Duodenal mucosa (tissue), 2 donors: ENCODE measurements around the gene PLA2G1B.

Experiments used
- H3K27ac ChIP-seq: one replicate; pipeline ENCODE4 v1.7.0; 2013; ENCODE audit warnings: low read depth, low read length
- H3K27me3 ChIP-seq, 2 donors: one replicate each; pipeline ENCODE4 v1.7.0; 2013; ENCODE audit warnings: low read length in 2 of 2, control low read depth in 1 of 2; ENCODE audit not compliant: insufficient read depth in 2 of 2, control insufficient read depth in 1 of 2
- H3K36me3 ChIP-seq, 2 donors: one replicate each; pipeline ENCODE4 v1.7.0; 2013; ENCODE audit warnings: low read length in 2 of 2, control low read depth in 1 of 2; ENCODE audit not compliant: insufficient read depth in 2 of 2, control insufficient read depth in 1 of 2
- H3K4me1 ChIP-seq, 2 donors: one replicate each; pipeline ENCODE4 v1.7.0; 2013; ENCODE audit warnings: low read length in 2 of 2, control low read depth in 1 of 2; ENCODE audit not compliant: insufficient read depth in 2 of 2, control insufficient read depth in 1 of 2
- H3K4me3 ChIP-seq, 2 donors: one replicate each; pipeline ENCODE4 v1.7.0; 2013; ENCODE audit warnings: low read length in 2 of 2, low read depth in 1 of 2
- H3K9ac ChIP-seq, 2 donors: one replicate each; pipeline ENCODE4 v1.7.0; 2013; ENCODE audit warnings: low read length in 2 of 2, low read depth in 1 of 2
- H3K9me3 ChIP-seq, 2 donors: one replicate each; pipeline ENCODE4 v1.7.0; 2013; ENCODE audit warnings: low read length in 2 of 2, control low read depth in 1 of 2; ENCODE audit not compliant: control insufficient read depth in 1 of 2

The PLA2G1B gene

GRCh38 chr12:120278137-120279069 is 49.2 kb downstream of the PLA2G1B start:
- no peak overlapping the region for H3K27ac ChIP-seq
- H3K4me1 ChIP-seq = no peaks in the 10 kb centered on the region
- H3K9ac ChIP-seq = no peak overlapping the region
- H3K4me3 ChIP-seq = no peak overlapping the region
- H3K9me3 ChIP-seq = no peaks in the 10 kb centered on the region
- no peaks in the 10 kb centered on the region for H3K36me3 ChIP-seq
- no peaks in the 10 kb centered on the region for H3K27me3 ChIP-seq

DNA sequence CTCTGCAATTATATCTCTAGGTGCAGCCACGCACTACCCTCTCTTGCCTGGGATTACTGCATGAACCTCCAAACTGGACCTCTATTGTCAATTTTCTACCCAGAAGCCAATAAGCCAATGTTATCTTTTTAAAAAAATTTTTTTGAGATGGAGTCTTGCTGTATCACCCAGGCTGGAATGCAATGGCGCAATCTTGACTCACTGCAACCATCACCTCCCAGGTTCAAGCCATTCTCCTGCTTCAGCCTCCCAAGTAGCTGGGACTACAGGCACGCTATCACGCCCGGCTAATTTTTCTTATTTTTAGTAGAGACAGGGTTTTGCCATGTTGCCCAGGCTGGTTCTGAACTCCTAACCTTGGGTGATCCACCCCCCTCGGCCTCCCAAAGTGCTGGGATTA is 50.8 kb downstream of the PLA2G1B start:
- Histone ChIP-seq H3K9me3 (no peaks in the 10 kb centered on the region), H3K9ac (no peak overlapping the region)

More for the DNA sequence above, 50.8 kb downstream of the PLA2G1B start:
- Histone ChIP-seq H3K4me3 (no peak overlapping the region), H3K27ac (no peak overlapping the region), H3K36me3 (no peaks in the 10 kb centered on the region), H3K27me3 (no peaks in the 10 kb centered on the region), H3K4me1 (no peaks in the 10 kb centered on the region)
